ENCODE measurements around the gene YWHAB.
A peak's percentile ranks its signal among the peaks of the same experiment; 100 is the strongest.

Gene YWHAB

DNA sequence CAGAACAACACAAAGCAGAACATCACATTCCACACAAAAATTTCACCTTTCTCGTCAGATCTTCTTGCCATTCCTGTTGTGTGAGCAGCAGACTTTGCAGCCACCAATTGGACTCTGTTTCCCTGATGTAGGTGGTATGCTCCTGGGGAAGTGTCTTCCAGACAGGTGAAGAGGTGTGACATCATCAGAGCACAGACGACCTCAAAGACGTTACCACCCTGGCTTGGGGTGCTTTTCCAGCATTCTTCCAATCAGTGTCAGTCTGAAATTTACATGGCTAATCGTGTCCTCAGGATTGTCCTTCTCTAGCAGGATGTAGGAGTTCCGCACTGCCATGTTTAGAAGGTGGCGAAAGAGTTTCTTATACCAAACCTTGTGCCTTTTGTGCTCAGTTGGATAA lies 43.5 kb upstream of the YWHAB start:
- H3K4me3 ChIP-seq (ENCODE audit: low read depth, low read length), result no peak overlapping the region
- TF ChIP-seq, protein P1, sequence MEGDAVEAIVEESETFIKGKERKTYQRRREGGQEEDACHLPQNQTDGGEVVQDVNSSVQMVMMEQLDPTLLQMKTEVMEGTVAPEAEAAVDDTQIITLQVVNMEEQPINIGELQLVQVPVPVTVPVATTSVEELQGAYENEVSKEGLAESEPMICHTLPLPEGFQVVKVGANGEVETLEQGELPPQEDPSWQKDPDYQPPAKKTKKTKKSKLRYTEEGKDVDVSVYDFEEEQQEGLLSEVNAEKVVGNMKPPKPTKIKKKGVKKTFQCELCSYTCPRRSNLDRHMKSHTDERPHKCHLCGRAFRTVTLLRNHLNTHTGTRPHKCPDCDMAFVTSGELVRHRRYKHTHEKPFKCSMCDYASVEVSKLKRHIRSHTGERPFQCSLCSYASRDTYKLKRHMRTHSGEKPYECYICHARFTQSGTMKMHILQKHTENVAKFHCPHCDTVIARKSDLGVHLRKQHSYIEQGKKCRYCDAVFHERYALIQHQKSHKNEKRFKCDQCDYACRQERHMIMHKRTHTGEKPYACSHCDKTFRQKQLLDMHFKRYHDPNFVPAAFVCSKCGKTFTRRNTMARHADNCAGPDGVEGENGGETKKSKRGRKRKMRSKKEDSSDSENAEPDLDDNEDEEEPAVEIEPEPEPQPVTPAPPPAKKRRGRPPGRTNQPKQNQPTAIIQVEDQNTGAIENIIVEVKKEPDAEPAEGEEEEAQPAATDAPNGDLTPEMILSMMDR (conservative IDR thresholded peaks at IDR 0.05; ENCODE audit: low read depth, low read length), result no peak
- no peak for DNase-seq (ENCODE audit: low read depth)

DNA sequence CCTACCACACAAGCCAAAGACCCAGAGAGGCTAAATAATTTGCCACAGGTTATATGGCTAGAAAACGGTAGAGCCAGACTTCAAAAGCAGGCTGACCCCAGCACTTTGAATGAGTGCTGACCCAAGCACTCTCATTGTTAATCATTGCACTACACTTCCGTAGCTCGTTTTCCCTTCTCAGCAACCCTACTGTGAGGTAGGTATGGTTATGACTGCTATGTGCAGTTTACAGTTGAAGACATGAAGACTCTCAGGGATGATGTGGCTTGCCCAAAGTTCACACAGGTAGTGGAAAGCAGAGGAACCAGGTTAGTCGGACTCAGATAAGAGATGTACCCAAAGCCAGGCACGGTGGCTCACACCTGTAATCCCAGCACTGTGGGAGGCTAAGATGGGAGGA lies 41.6 kb upstream of the YWHAB start:
- no peak for DNase-seq (ENCODE audit: low read depth)
- H3K4me3 ChIP-seq (ENCODE audit: low read depth, low read length), result no peak overlapping the region
- TF ChIP-seq, protein P1 (conservative IDR thresholded peaks at IDR 0.05; ENCODE audit: low read depth, low read length), result no peak

DNA sequence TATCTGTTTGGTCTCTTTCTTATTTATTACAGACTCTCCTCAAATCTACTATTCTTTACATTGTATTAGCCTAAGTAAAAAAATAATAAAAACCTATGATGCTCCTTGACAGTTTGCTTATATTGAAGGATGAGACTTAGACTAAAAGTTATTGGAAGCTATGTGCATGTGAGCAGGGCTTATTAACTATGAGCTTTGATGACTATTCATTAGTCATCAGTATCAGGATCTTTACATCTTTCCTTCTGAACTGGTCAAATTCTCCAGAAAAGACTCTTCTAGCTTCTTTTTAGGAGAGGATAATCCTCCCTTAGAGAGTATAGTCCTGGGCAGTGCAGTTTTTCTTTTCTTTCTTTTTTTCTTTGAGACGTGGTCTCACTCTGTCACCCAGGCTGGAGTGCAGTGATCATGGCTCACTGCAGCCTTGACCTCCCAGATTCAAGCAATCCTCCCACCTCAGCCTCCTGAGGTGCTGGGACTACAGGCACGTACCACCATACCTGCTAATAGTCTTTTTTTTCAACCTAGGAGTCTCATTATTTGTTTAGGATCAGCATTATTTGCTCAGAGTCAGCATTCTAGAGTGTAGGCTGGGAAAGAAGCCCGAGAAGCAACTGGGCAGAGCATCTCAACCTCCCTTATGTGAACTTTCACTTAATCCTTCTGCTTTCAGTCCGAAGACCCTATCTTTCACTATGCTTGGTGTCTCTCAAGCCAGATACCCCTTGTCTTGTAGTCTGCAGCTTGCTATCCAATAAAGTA lies 37.1 kb upstream of the YWHAB start:
- no peak for DNase-seq (ENCODE audit: low read depth)
- TF ChIP-seq, protein P1 (conservative IDR thresholded peaks at IDR 0.05; ENCODE audit: low read depth, low read length), result no peak
- no peak overlapping the region for H3K4me3 ChIP-seq (ENCODE audit: low read depth, low read length)

DNA sequence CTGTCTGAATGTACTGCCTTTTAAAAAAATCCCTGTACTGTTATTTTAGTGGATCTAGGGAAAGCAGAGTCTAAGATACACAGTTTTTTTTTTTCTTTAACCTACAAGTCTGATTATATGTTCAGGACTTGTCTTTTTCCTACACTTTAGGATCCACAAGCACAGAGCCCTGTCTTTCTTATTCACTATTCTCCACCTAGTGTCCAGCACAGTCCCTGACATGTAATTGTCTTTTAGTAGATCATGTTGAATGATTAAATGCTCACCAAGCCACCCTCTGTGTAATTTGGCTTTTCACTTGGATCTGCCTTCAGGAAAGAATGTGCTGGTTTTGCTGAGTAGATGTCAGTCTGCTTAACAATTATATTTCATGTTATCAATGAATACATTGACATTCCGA lies 35.8 kb upstream of the YWHAB start:
- no peak overlapping the region for H3K4me3 ChIP-seq (ENCODE audit: low read depth, low read length)
- TF ChIP-seq, protein P1 (conservative IDR thresholded peaks at IDR 0.05; ENCODE audit: low read depth, low read length), result no peak
- DNase-seq (ENCODE audit: low read depth), result peak; percentile 9

DNA sequence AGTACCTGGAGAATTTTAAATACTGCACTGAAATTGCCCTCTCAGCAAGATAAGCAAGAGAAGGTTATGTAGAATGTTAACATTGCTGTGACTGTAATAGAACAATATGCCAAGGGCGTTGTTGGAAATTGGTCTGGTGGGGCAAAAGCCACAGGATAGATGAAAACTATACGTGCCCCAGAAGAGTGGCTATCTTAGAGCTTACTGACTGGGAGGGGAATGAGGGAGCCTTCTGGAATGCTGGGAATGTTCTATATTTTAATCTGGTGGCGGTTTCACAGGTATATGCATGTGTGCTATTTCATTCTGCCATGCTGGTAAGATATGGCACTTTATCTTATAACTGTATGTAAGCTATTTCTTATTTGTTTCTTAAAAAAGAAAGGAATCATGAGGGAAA lies 35.2 kb upstream of the YWHAB start:
- DNase-seq (ENCODE audit: low read depth), result no peak
- TF ChIP-seq, protein P1 (conservative IDR thresholded peaks at IDR 0.05; ENCODE audit: low read depth, low read length), result no peak

DNA sequence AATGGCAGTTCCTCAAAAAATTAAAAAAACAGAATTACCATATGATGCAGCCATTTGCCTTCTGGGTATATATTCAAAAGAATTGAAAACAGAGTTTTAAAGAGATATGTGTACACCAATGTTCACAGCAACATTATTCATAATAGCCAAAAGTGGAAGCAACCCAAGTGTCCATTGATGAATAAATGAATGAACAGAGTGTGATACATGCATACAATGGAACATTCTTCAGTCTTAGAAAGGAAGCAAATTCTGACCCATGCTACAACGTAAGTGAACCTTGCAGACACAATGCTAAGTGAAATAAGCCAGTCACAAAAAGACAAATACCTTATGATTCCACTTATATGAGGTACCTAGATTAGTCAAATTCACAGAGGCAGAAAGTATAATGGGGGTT lies 34.7 kb upstream of the YWHAB start:
- DNase-seq (ENCODE audit: low read depth), result no peak
- H3K4me3 ChIP-seq (ENCODE audit: low read depth, low read length), result no peak overlapping the region
- TF ChIP-seq, protein P1 (conservative IDR thresholded peaks at IDR 0.05; ENCODE audit: low read depth, low read length), result no peak

More for the DNA sequence above, 35.2 kb upstream of the YWHAB start:
- H3K4me3 ChIP-seq (ENCODE audit: low read depth, low read length), result no peak overlapping the region

DNA sequence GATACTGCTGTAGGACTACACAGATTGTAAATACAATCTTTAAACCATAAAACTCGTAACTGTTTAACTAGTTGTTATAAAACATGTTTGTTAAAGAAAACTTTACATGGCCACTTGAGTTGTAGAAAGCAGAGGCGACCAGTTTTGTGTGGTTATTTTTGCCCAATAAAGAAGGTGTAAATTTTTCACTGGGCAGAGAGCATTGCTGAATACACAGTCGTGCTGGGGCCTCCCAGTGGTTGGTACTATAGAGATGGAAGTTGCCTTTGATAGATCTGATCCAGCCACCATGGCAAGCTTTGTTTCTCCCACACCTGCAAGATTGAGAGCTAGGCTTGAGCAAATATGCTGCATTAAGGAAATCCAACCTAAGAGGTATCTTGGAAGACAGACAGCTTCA lies 34.0 kb upstream of the YWHAB start:
- DNase-seq (ENCODE audit: low read depth), result no peak
- TF ChIP-seq, protein P1 (conservative IDR thresholded peaks at IDR 0.05; ENCODE audit: low read depth, low read length), result no peak
- H3K4me3 ChIP-seq (ENCODE audit: low read depth, low read length), result no peak overlapping the region
